Measurements from ENCODE around the gene GALNT9.

Gene GALNT9

GRCh38 chr12:132282950-132283771 lies 46.2 kb downstream of the GALNT9 start:
- no peak for TF ChIP-seq ZNF565 (CRISPR knock-in tag; conservative IDR thresholded peaks at IDR 0.05; ENCODE audit: low read depth)
- no peak for TF ChIP-seq ESRRG (CRISPR knock-in tag; IDR thresholded peaks at IDR 0.05)
- no peak for TF ChIP-seq CSRNP3 (CRISPR knock-in tag; IDR thresholded peaks at IDR 0.05)
- TF ChIP-seq ZFP30 (CRISPR knock-in tag; IDR thresholded peaks at IDR 0.05): no peak
- no peak for TF ChIP-seq PATZ1 (CRISPR knock-in tag; IDR thresholded peaks at IDR 0.05; ENCODE audit: borderline replicate concordance)
- no peak for TF ChIP-seq BACH2 (CRISPR knock-in tag; IDR thresholded peaks at IDR 0.05; ENCODE audit: borderline replicate concordance)
- TF ChIP-seq CREB5 (CRISPR knock-in tag; IDR thresholded peaks at IDR 0.05; ENCODE audit: low read depth): no peak
- no peak for TF ChIP-seq ZNF8 (CRISPR knock-in tag; IDR thresholded peaks at IDR 0.05)
- no peak for TF ChIP-seq CSDC2 (CRISPR knock-in tag; IDR thresholded peaks at IDR 0.05)
- TF ChIP-seq RARB (CRISPR knock-in tag; IDR thresholded peaks at IDR 0.05): no peak
- TF ChIP-seq ARNTL (CRISPR knock-in tag; IDR thresholded peaks at IDR 0.05; ENCODE audit: borderline replicate concordance, low read depth): no peak
- TF ChIP-seq GLIS3 (CRISPR knock-in tag; IDR thresholded peaks at IDR 0.05): no peak
- no peak for TF ChIP-seq TSHZ2 (CRISPR knock-in tag; IDR thresholded peaks at IDR 0.05)
- no peak for TF ChIP-seq POU6F1 (CRISPR knock-in tag; IDR thresholded peaks at IDR 0.05; ENCODE audit: borderline replicate concordance, low read depth)
- TF ChIP-seq OSR1 (CRISPR knock-in tag; IDR thresholded peaks at IDR 0.05): no peak
- TF ChIP-seq TOX (CRISPR knock-in tag; IDR thresholded peaks at IDR 0.05; ENCODE audit: borderline replicate concordance): no peak
- no peak for ATAC-seq

- ATAC-seq: no peak
- TF ChIP-seq BACH2 (CRISPR knock-in tag; IDR thresholded peaks at IDR 0.05; ENCODE audit: borderline replicate concordance) (no peak), ZFP30 (CRISPR knock-in tag; IDR thresholded peaks at IDR 0.05) (no peak), ARNTL (CRISPR knock-in tag; IDR thresholded peaks at IDR 0.05; ENCODE audit: borderline replicate concordance, low read depth) (no peak), ZFP3 (CRISPR knock-in tag; IDR thresholded peaks at IDR 0.05) (no peak), SNAI2 (CRISPR knock-in tag; IDR thresholded peaks at IDR 0.05) (no peak), ZNF8 (CRISPR knock-in tag; IDR thresholded peaks at IDR 0.05) (no peak), CSRNP3 (CRISPR knock-in tag; IDR thresholded peaks at IDR 0.05) (no peak), TSHZ2 (CRISPR knock-in tag; IDR thresholded peaks at IDR 0.05) (no peak), POU6F1 (CRISPR knock-in tag; IDR thresholded peaks at IDR 0.05; ENCODE audit: borderline replicate concordance, low read depth) (no peak), ESRRG (CRISPR knock-in tag; IDR thresholded peaks at IDR 0.05) (no peak), ISL1 (CRISPR knock-in tag; IDR thresholded peaks at IDR 0.05) (no peak), ZNF565 (CRISPR knock-in tag; conservative IDR thresholded peaks at IDR 0.05; ENCODE audit: low read depth) (no peak)
Observed at GRCh38 chr12:132282031-132282949, 47.1 kb downstream of the GALNT9 start.
